ENCODE measurements around the gene DGKG. TPM values are rescaled to one million over a fixed set of nuclear protein-coding genes. Genes with fewer than 3 reads are reported as not detected.

DGKG gene
- total and polyA plus RNA-seq, 9 of the 15 experiments (the other 6 are each of a cell fraction or from before 2014, with no cell fraction given): 0.01 to 0.36 (median 0.15) TPM

DNA sequence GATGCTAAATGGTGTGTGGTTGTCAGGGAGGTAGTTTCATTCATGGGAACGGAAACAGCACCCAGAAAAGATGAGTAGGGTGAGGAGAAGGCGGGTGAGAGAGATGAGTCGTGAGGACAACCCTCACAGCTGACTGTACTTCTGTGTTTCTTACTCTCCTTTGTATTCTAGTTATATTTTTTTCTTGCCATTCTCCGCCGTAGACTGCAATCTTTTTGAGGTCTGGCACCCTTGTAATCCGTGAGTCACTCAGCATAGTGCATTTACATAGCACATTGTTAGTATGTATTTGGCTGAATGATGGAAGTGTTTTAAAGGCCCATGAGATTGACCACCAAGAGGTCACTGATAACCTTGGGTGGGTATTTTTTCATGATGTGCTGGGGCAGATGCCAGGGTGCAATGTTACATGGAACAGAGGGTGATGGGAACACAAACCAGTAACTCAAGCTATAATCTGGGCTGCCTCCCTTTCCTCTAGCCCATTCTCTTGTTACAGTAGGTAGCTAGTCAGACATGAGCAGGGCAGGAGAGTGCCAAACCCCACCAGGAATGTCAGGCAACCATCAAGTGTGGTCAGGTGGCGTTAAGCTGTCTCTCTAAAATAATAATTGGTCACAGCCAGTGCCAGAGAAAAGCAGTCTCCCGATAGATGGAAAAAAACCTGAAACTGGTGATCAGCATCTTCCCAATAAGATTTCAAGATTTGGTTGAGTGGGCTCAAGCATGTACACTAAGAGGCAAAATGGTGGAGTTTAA, 18.8 kb upstream of the DGKG start (continued):
- TF ChIP-seq NUFIP1 (IDR thresholded peaks at IDR 0.05; ENCODE audit: partially characterized antibody) (no peak), ZNF551 (CRISPR knock-in tag; IDR thresholded peaks at IDR 0.05) (no peak), ZNF696 (CRISPR knock-in tag; conservative IDR thresholded peaks at IDR 0.05) (no peak)
- TF ChIP-seq, protein P1, sequence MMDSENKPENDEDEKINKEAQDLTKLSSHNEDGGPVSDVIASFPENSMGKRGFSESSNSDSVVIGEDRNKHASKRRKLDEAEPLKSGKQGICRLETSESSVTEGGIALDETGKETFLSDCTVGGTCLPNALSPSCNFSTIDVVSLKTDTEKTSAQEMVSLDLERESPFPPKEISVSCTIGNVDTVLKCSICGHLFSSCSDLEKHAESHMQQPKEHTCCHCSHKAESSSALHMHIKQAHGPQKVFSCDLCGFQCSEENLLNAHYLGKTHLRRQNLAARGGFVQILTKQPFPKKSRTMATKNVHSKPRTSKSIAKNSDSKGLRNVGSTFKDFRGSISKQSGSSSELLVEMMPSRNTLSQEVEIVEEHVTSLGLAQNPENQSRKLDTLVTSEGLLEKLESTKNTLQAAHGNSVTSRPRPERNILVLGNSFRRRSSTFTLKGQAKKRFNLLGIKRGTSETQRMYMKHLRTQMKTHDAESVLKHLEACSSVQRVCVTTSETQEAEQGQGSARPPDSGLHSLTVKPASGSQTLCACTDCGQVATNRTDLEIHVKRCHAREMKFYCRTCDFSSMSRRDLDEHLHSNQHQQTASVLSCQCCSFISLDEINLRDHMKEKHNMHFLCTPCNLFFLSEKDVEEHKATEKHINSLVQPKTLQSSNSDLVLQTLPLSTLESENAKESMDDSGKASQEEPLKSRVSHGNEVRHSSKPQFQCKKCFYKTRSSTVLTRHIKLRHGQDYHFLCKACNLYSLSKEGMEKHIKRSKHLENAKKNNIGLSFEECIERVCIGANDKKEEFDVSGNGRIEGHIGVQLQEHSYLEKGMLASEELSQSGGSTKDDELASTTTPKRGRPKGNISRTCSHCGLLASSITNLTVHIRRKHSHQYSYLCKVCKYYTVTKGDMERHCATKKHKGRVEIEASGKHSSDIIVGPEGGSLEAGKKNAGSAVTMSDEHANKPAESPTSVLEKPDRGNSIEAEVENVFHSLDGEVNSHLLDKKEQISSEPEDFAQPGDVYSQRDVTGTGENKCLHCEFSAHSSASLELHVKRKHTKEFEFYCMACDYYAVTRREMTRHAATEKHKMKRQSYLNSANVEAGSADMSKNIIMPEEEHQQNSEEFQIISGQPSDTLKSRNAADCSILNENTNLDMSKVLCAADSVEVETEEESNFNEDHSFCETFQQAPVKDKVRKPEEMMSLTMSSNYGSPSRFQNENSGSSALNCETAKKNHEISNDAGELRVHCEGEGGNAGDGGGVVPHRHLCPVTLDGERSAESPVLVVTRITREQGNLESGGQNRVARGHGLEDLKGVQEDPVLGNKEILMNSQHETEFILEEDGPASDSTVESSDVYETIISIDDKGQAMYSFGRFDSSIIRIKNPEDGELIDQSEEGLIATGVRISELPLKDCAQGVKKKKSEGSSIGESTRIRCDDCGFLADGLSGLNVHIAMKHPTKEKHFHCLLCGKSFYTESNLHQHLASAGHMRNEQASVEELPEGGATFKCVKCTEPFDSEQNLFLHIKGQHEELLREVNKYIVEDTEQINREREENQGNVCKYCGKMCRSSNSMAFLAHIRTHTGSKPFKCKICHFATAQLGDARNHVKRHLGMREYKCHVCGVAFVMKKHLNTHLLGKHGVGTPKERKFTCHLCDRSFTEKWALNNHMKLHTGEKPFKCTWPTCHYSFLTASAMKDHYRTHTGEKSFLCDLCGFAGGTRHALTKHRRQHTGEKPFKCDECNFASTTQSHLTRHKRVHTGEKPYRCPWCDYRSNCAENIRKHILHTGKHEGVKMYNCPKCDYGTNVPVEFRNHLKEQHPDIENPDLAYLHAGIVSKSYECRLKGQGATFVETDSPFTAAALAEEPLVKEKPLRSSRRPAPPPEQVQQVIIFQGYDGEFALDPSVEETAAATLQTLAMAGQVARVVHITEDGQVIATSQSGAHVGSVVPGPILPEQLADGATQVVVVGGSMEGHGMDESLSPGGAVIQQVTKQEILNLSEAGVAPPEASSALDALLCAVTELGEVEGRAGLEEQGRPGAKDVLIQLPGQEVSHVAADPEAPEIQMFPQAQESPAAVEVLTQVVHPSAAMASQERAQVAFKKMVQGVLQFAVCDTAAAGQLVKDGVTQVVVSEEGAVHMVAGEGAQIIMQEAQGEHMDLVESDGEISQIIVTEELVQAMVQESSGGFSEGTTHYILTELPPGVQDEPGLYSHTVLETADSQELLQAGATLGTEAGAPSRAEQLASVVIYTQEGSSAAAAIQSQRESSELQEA (IDR thresholded peaks at IDR 0.05; ENCODE audit: low read depth): no peak
